Activated T-helper 2 cell treated with anti-CD3 and anti-CD28 coated beads, Interferon-gamma antibody, Interleukin-2, Interleukin-4, amounts not matched to agents 10 μg/mL and 5 μg/mL and 100 μg/mL, durations not matched to agents 14 hours and 24 hours and 36 hours (primary cell): Measurements from ENCODE around the gene ERBB4. TPM values are rescaled to one million over a fixed set of nuclear protein-coding genes. Genes with fewer than 3 reads are reported as not detected.

ENCODE experiments used
- DNase-seq: peaks from one replicate; pipeline ENCODE4 v3.0.0; 2021; ENCODE audit warnings: low spot score
- H3K27ac Mint-ChIP-seq: one replicate; pipeline ENCODE4 v1.8.0; 2021; ENCODE audit warnings: mixed read lengths
- H3K27me3 Mint-ChIP-seq: one replicate; pipeline ENCODE4 v1.8.0; 2021; ENCODE audit warnings: low read depth, mixed read lengths
- H3K36me3 Mint-ChIP-seq: one replicate; pipeline ENCODE4 v1.8.0; 2021; ENCODE audit warnings: low read depth, mixed read lengths
- H3K4me1 Mint-ChIP-seq: one replicate; pipeline ENCODE4 v1.8.0; 2021; ENCODE audit warnings: low read depth, mixed read lengths
- H3K4me3 Mint-ChIP-seq: one replicate; pipeline ENCODE4 v1.8.0; 2021; ENCODE audit warnings: low read depth, mild to moderate bottlenecking, moderate library complexity, mixed read lengths
- H3K9me3 Mint-ChIP-seq: one replicate; pipeline ENCODE4 v1.8.0; 2021; ENCODE audit warnings: mixed read lengths
- intact Hi-C: fragments of 100-400 bp; cut with micrococcal nuclease; formaldehyde crosslinking; loops from one replicate; pipeline ENCODE4 v1.15.1; 2023
- total RNA-seq: library from RNA; stranded (reverse); gene quantifications from 2 replicates; pipeline ENCODE4 v1.2.3, GENCODE V29; 2022

Gene ERBB4
- total RNA-seq, 1 donor from 2014 or later = not detected

- H3K27me3 Mint-ChIP-seq = no peaks in the 10 kb centered on the region
- H3K4me1 Mint-ChIP-seq = no peaks in the 10 kb centered on the region
- H3K4me3 Mint-ChIP-seq = no peak overlapping the region
- H3K9me3 Mint-ChIP-seq = no peaks in the 10 kb centered on the region
- H3K36me3 Mint-ChIP-seq = no peaks in the 10 kb centered on the region
- intact Hi-C loops = no loop called here
- no peak overlapping the region for H3K27ac Mint-ChIP-seq
- no peak for DNase-seq
Observed at GRCh38 chr2:212288308-212288707, 250.3 kb downstream of the ERBB4 start.

GRCh38 chr2:212284166-212284565 lies 254.4 kb downstream of the ERBB4 start:
- no peaks in the 10 kb centered on the region for H3K4me1 Mint-ChIP-seq
- intact Hi-C loops = no loop called here
- no peaks in the 10 kb centered on the region for H3K27me3 Mint-ChIP-seq
- DNase-seq = no peak
- no peak overlapping the region for H3K27ac Mint-ChIP-seq
- H3K9me3 Mint-ChIP-seq = no peaks in the 10 kb centered on the region
- H3K4me3 Mint-ChIP-seq = no peak overlapping the region
- no peaks in the 10 kb centered on the region for H3K36me3 Mint-ChIP-seq

GRCh38 chr2:212282671-212283261 lies 255.8 kb downstream of the ERBB4 start:
- no peak overlapping the region for H3K4me3 Mint-ChIP-seq
- H3K36me3 Mint-ChIP-seq = no peaks in the 10 kb centered on the region
- intact Hi-C loops = no loop called here
- no peak overlapping the region for H3K27ac Mint-ChIP-seq
- H3K9me3 Mint-ChIP-seq = no peaks in the 10 kb centered on the region
- no peak for DNase-seq
- H3K4me1 Mint-ChIP-seq = no peaks in the 10 kb centered on the region
- H3K27me3 Mint-ChIP-seq = no peaks in the 10 kb centered on the region

GRCh38 chr2:212276813-212277212 lies 261.8 kb downstream of the ERBB4 start:
- DNase-seq = no peak
- no peak overlapping the region for H3K27ac Mint-ChIP-seq
- no peaks in the 10 kb centered on the region for H3K4me1 Mint-ChIP-seq
- no peaks in the 10 kb centered on the region for H3K36me3 Mint-ChIP-seq
- no peak overlapping the region for H3K4me3 Mint-ChIP-seq
- intact Hi-C loops = no loop called here
- H3K27me3 Mint-ChIP-seq = no peaks in the 10 kb centered on the region
- H3K9me3 Mint-ChIP-seq = no peaks in the 10 kb centered on the region

- Mint-ChIP-seq H3K36me3 (no peaks in the 10 kb centered on the region), H3K4me3 (no peak overlapping the region), H3K27ac (no peak overlapping the region), H3K27me3 (no peaks in the 10 kb centered on the region), H3K9me3 (no peaks in the 10 kb centered on the region), H3K4me1 (no peaks in the 10 kb centered on the region)
- no peak for DNase-seq
- intact Hi-C loops = no loop called here
Observed at GRCh38 chr2:212274215-212274614, 264.4 kb downstream of the ERBB4 start.

GRCh38 chr2:212271583-212271982 lies 267.0 kb downstream of the ERBB4 start:
- no peaks in the 10 kb centered on the region for H3K27me3 Mint-ChIP-seq
- no peaks in the 10 kb centered on the region for H3K4me1 Mint-ChIP-seq
- H3K9me3 Mint-ChIP-seq = no peaks in the 10 kb centered on the region
- intact Hi-C loops = no loop called here
- H3K27ac Mint-ChIP-seq = no peak overlapping the region
- no peak for DNase-seq
- no peak overlapping the region for H3K4me3 Mint-ChIP-seq
- no peaks in the 10 kb centered on the region for H3K36me3 Mint-ChIP-seq

GRCh38 chr2:212269005-212269404 lies 269.6 kb downstream of the ERBB4 start:
- intact Hi-C loops = no loop called here
- no peak overlapping the region for H3K4me3 Mint-ChIP-seq
- H3K9me3 Mint-ChIP-seq = no peaks in the 10 kb centered on the region
- H3K27me3 Mint-ChIP-seq = no peaks in the 10 kb centered on the region
- DNase-seq = no peak
- no peak overlapping the region for H3K27ac Mint-ChIP-seq
- H3K4me1 Mint-ChIP-seq = no peaks in the 10 kb centered on the region
- H3K36me3 Mint-ChIP-seq = no peaks in the 10 kb centered on the region

- H3K27ac Mint-ChIP-seq = no peak overlapping the region
- no peak for DNase-seq
- no peaks in the 10 kb centered on the region for H3K9me3 Mint-ChIP-seq
- H3K36me3 Mint-ChIP-seq = no peaks in the 10 kb centered on the region
- H3K4me1 Mint-ChIP-seq = no peaks in the 10 kb centered on the region
- no peaks in the 10 kb centered on the region for H3K27me3 Mint-ChIP-seq
- H3K4me3 Mint-ChIP-seq = no peak overlapping the region
- intact Hi-C loops = no loop called here
Observed at GRCh38 chr2:212266297-212266696, 272.3 kb downstream of the ERBB4 start.

GRCh38 chr2:212265777-212266176 lies 272.8 kb downstream of the ERBB4 start:
- H3K9me3 Mint-ChIP-seq = no peaks in the 10 kb centered on the region
- intact Hi-C loops = no loop called here
- H3K36me3 Mint-ChIP-seq = no peaks in the 10 kb centered on the region
- no peaks in the 10 kb centered on the region for H3K27me3 Mint-ChIP-seq
- no peaks in the 10 kb centered on the region for H3K4me1 Mint-ChIP-seq
- DNase-seq = no peak
- H3K27ac Mint-ChIP-seq = no peak overlapping the region
- H3K4me3 Mint-ChIP-seq = no peak overlapping the region

- Mint-ChIP-seq H3K4me1 (no peaks in the 10 kb centered on the region), H3K27ac (no peak overlapping the region), H3K27me3 (no peaks in the 10 kb centered on the region), H3K36me3 (no peaks in the 10 kb centered on the region), H3K9me3 (no peaks in the 10 kb centered on the region), H3K4me3 (no peak overlapping the region)
- intact Hi-C loops = no loop called here
- DNase-seq = no peak
Observed at GRCh38 chr2:212264187-212264586, 274.4 kb downstream of the ERBB4 start.

GRCh38 chr2:212259226-212259625 lies 279.4 kb downstream of the ERBB4 start:
- H3K4me3 Mint-ChIP-seq = no peak overlapping the region
- H3K36me3 Mint-ChIP-seq = no peaks in the 10 kb centered on the region
- H3K4me1 Mint-ChIP-seq = no peaks in the 10 kb centered on the region
- DNase-seq = no peak
- no peaks in the 10 kb centered on the region for H3K9me3 Mint-ChIP-seq
- no peaks in the 10 kb centered on the region for H3K27me3 Mint-ChIP-seq
- intact Hi-C loops = no loop called here
- no peak overlapping the region for H3K27ac Mint-ChIP-seq

GRCh38 chr2:212254339-212254738 lies 284.3 kb downstream of the ERBB4 start:
- intact Hi-C loops = no loop called here
- no peak overlapping the region for H3K27ac Mint-ChIP-seq
- no peaks in the 10 kb centered on the region for H3K27me3 Mint-ChIP-seq

GRCh38 chr2:212249451-212249850 lies 289.2 kb downstream of the ERBB4 start:
- intact Hi-C loops = no loop called here
- no peak for DNase-seq
- Mint-ChIP-seq H3K27ac (no peak overlapping the region), H3K4me3 (no peak overlapping the region), H3K9me3 (no peaks in the 10 kb centered on the region), H3K27me3 (no peaks in the 10 kb centered on the region), H3K4me1 (no peaks in the 10 kb centered on the region), H3K36me3 (no peaks in the 10 kb centered on the region)

More at GRCh38 chr2:212254339-212254738, 284.3 kb downstream of the ERBB4 start:
- H3K9me3 Mint-ChIP-seq = no peaks in the 10 kb centered on the region
- H3K4me1 Mint-ChIP-seq = no peaks in the 10 kb centered on the region
- no peak overlapping the region for H3K4me3 Mint-ChIP-seq
- no peaks in the 10 kb centered on the region for H3K36me3 Mint-ChIP-seq
- no peak for DNase-seq

- Mint-ChIP-seq H3K9me3 (no peaks in the 10 kb centered on the region), H3K27me3 (no peaks in the 10 kb centered on the region), H3K4me1 (no peaks in the 10 kb centered on the region), H3K36me3 (no peaks in the 10 kb centered on the region), H3K4me3 (no peak overlapping the region), H3K27ac (no peak overlapping the region)
- intact Hi-C loops = no loop called here
- DNase-seq = no peak
Observed at GRCh38 chr2:212245880-212246279, 292.7 kb downstream of the ERBB4 start.
